ENCODE results near the gene HOXD8. TPM values are rescaled to one million over a fixed set of nuclear protein-coding genes. Genes with fewer than 3 reads are reported as not detected.

The HOXD8 gene
- total RNA-seq, 1 donor = 0.45 TPM

GRCh38 chr2:176107731-176108181 is 21.7 kb upstream of the HOXD8 start:
- no peak overlapping the region for H3K4me3 ChIP-seq (ENCODE audit: low read depth, low read length)
- TF ChIP-seq CTCF (IDR thresholded peaks at IDR 0.05; ENCODE audit: insufficient read depth, low read length) = no peak
- DNase-seq (ENCODE audit: low read depth) = no peak

- no peak for TF ChIP-seq CTCF (IDR thresholded peaks at IDR 0.05; ENCODE audit: insufficient read depth, low read length)
- no peak for DNase-seq (ENCODE audit: low read depth)
- no peak overlapping the region for H3K4me3 ChIP-seq (ENCODE audit: low read depth, low read length)
Measured at GRCh38 chr2:176109192-176109901, 20.2 kb upstream of the HOXD8 start.

- DNase-seq (ENCODE audit: low read depth) = no peak
- no peak overlapping the region for H3K4me3 ChIP-seq (ENCODE audit: low read depth, low read length)
- TF ChIP-seq CTCF (IDR thresholded peaks at IDR 0.05; ENCODE audit: insufficient read depth, low read length) = no peak
Measured at GRCh38 chr2:176109946-176110345, 19.6 kb upstream of the HOXD8 start.

GRCh38 chr2:176110415-176111308 is 18.8 kb upstream of the HOXD8 start:
- DNase-seq (ENCODE audit: low read depth) = no peak
- no peak overlapping the region for H3K4me3 ChIP-seq (ENCODE audit: low read depth, low read length)

GRCh38 chr2:176111309-176111663 is 18.2 kb upstream of the HOXD8 start:
- peak; percentile 27 for DNase-seq (ENCODE audit: low read depth)
- peak; percentile 60 for TF ChIP-seq CTCF (IDR thresholded peaks at IDR 0.05; ENCODE audit: insufficient read depth, low read length)
- no peak overlapping the region for H3K4me3 ChIP-seq (ENCODE audit: low read depth, low read length)

More at GRCh38 chr2:176110415-176111308, 18.8 kb upstream of the HOXD8 start:
- no peak for TF ChIP-seq CTCF (IDR thresholded peaks at IDR 0.05; ENCODE audit: insufficient read depth, low read length)

GRCh38 chr2:176111846-176112374 is 17.6 kb upstream of the HOXD8 start:
- H3K4me3 ChIP-seq (ENCODE audit: low read depth, low read length) = no peak overlapping the region
- no peak for TF ChIP-seq CTCF (IDR thresholded peaks at IDR 0.05; ENCODE audit: insufficient read depth, low read length)
- DNase-seq (ENCODE audit: low read depth) = no peak

Data from fibroblast of the aortic adventitia (primary cell).